ENCODE data around the gene APOD.
"Not testable (repeated sequence)": the region's sequence is repeated elsewhere in the genome, so short reads cannot be mapped to it uniquely, and the experiment has no call there.

APOD gene

DNA sequence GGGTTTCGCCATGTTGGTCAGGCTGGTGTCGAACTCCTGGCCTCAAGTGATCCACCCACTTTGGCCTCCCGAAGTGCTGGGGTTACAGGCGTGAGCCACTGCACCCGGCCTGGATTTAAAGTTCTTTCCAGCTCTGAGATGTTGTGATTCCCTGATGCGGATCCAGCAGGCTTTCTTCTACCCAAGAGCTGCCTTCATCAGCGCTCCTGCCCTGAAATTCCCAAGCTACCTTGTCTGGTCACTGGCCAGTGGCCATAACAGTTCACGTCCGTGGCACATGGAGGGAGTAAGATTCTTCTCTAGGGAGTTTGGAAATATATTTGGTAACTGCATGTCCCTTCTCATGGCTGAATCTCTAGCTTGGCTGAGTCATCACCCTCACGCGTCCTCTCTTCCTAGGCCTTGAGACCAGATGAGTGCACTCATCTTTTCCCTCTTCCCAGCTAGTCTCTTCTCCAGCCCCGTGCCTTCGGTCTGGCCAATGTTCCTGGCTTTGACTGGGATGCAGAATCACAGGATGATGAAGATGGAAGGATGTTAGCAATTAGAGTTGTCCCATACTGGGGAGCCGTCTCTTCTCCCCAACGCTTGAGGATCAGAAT lies 29.8 kb upstream of the APOD start:
- H3K4me1 Mint-ChIP-seq (ENCODE audit: low read depth in 2 of 2): peaks cover 21 to 22% of the 10 kb centered on the region in 2 donors
- no peak overlapping the region for H3K4me3 Mint-ChIP-seq
- H3K9me3 Mint-ChIP-seq: no peaks in the 10 kb centered on the region
- no peaks in the 10 kb centered on the region for H3K27me3 Mint-ChIP-seq
- DNase-seq (no peak), ATAC-seq (replicated peaks) (no peak)
- no peaks in the 10 kb centered on the region for H3K36me3 Mint-ChIP-seq (ENCODE audit: insufficient read depth)
- H3K27ac Mint-ChIP-seq: peak overlapping the region in 1 of 2 donors; percentile 44

- Mint-ChIP-seq H3K36me3 (ENCODE audit: insufficient read depth) (no peaks in the 10 kb centered on the region), H3K27ac (peak overlapping the region in 1 of 2 donors; percentile 70), H3K9me3 (peaks cover 0 to 4% of the 10 kb centered on the region in 2 donors), H3K27me3 (no peaks in the 10 kb centered on the region), H3K4me1 (ENCODE audit: low read depth in 2 of 2) (peaks cover 22 to 23% of the 10 kb centered on the region in 2 donors), H3K4me3 (no peak overlapping the region)
- ATAC-seq (replicated peaks) (no peak), DNase-seq (no peak)
Observed at GRCh38 chr3:195612075-195612800, 28.5 kb upstream of the APOD start.

DNA sequence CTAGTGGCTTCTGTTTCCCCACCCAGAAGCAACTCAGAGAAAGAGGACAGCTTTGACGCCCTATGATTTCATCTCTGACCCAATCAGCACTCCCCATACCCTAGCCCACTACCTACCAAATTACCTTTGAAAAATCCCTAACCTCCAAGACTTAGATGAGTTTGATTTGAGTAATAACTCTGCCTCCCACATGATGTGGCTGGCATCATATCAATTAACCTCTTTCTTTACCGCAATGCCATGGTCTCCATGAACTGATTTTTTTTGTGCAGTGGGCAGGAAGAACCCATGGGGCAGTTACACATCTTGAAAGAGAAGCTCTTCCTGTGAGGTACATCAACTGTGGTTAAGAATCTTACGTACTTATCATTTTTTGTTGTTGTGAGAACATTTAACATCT lies 25.5 kb upstream of the APOD start:
- no peak for DNase-seq
- ATAC-seq (replicated peaks): peak; percentile 95
- Mint-ChIP-seq H3K4me1 (ENCODE audit: low read depth in 2 of 2) (peaks cover 15% of the 10 kb centered on the region in 2 donors), H3K27me3 (no peaks in the 10 kb centered on the region), H3K9me3 (peaks cover 2 to 6% of the 10 kb centered on the region in 2 donors), H3K36me3 (ENCODE audit: insufficient read depth) (no peaks in the 10 kb centered on the region), H3K27ac (peak overlapping the region; percentile 8 to 78), H3K4me3 (peak overlapping the region; percentile 12 to 59)

GRCh38 chr3:195601785-195602184 lies 18.0 kb upstream of the APOD start:
- not testable (repeated sequence) for H3K4me1 Mint-ChIP-seq (ENCODE audit: low read depth in 2 of 2); H3K9me3 Mint-ChIP-seq; H3K27ac Mint-ChIP-seq; DNase-seq; H3K4me3 Mint-ChIP-seq; H3K36me3 Mint-ChIP-seq (ENCODE audit: insufficient read depth); H3K27me3 Mint-ChIP-seq; ATAC-seq (replicated peaks)

DNA sequence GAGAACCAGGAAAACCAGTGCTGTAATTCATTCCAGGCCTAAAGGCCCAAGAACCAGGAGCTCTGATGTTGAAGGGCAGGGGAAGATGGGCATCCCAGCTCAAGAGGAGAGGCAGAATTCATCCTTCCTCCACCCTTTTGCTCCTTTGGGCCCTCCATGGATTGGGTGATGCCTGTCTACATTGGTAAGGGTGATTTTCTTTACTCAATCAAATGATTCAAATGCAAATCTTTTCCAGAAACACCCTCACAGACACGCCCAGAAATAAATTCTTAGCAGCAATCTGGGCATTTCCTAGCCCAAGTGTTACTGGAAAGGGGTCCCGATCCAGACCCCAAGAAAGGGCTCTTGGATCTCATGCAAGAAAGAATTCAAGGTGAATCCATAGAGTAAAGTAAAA lies 17.6 kb upstream of the APOD start:
- Mint-ChIP-seq H3K27me3 (no peaks in the 10 kb centered on the region), H3K9me3 (peaks cover 0 to 2% of the 10 kb centered on the region in 2 donors), H3K27ac (no peak overlapping the region), H3K4me3 (no peak overlapping the region), H3K4me1 (ENCODE audit: low read depth in 2 of 2) (peaks cover 0 to 4% of the 10 kb centered on the region in 2 donors), H3K36me3 (ENCODE audit: insufficient read depth) (no peaks in the 10 kb centered on the region)
- no peak for DNase-seq
- ATAC-seq (replicated peaks): no peak

DNA sequence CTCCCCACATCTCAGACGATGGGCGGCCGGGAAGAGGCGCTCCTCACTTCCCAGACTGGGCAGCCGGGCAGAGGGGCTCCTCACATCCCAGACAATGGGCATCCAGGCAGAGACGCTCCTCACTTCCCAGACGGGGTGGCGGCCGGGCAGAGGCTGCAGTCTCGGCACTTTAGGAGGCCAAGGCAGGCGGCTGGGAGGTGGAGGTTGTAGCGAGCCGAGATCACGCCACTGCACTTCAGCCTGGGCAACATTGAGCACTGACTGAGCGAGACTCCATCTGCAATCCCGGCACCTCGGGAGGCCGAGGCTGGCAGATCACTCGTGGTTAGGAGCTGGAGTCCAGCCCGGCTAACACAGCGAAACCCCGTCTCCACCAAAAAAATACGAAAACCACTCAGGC lies 16.2 kb upstream of the APOD start:
- not testable (repeated sequence) for H3K9me3 Mint-ChIP-seq; H3K4me3 Mint-ChIP-seq; H3K4me1 Mint-ChIP-seq (ENCODE audit: low read depth in 2 of 2); H3K27me3 Mint-ChIP-seq; H3K27ac Mint-ChIP-seq; H3K36me3 Mint-ChIP-seq (ENCODE audit: insufficient read depth); ATAC-seq (replicated peaks); DNase-seq

DNA sequence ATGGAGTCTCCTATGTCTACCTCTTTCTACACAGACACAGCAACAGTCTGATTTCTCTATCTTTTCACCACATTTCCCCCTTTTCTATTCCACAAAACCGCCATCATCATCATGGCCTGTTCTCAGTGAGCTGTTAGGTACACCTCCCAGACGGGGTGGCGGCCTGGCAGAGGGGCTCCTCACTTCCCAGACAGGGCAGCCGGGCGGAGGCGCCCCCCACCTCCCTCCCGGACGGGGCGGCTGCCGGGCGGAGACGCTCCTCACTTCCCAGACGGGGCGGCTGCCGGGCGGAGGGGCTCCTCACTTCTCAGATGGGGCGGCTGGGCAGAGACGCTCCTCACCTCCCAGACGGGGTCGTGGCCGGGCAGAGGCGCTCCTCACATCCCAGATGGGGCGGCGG lies 15.8 kb upstream of the APOD start:
- not testable (repeated sequence) for H3K36me3 Mint-ChIP-seq (ENCODE audit: insufficient read depth); H3K4me1 Mint-ChIP-seq (ENCODE audit: low read depth in 2 of 2); ATAC-seq (replicated peaks); H3K27me3 Mint-ChIP-seq; H3K27ac Mint-ChIP-seq; H3K4me3 Mint-ChIP-seq; H3K9me3 Mint-ChIP-seq; DNase-seq

DNA sequence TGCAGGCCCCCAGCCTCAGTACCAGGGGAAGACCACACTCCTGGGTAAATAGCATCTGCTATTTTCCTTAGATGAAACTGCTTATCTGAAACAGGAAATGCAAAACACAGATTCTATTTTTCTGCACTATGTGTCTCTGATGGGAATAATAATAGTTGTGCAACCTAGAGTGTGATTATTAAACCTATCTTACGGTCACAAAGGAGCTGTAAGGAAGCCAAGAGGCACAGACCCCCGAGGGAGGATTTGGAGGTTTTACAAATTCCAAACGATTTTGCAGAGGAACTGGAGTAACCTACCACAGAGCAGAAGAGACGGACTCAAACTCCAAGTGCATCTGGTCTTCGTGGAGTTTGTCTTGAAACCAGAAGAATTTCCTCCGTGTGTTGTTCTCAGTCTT lies 14.1 kb upstream of the APOD start:
- H3K27ac Mint-ChIP-seq: no peak overlapping the region
- H3K4me1 Mint-ChIP-seq (ENCODE audit: low read depth in 2 of 2): peaks cover 0 to 4% of the 10 kb centered on the region in 2 donors
- H3K36me3 Mint-ChIP-seq (ENCODE audit: insufficient read depth): no peaks in the 10 kb centered on the region
- ATAC-seq (replicated peaks) (no peak), DNase-seq (no peak)
- H3K9me3 Mint-ChIP-seq: no peaks in the 10 kb centered on the region
- no peak overlapping the region for H3K4me3 Mint-ChIP-seq
- no peaks in the 10 kb centered on the region for H3K27me3 Mint-ChIP-seq

DNA sequence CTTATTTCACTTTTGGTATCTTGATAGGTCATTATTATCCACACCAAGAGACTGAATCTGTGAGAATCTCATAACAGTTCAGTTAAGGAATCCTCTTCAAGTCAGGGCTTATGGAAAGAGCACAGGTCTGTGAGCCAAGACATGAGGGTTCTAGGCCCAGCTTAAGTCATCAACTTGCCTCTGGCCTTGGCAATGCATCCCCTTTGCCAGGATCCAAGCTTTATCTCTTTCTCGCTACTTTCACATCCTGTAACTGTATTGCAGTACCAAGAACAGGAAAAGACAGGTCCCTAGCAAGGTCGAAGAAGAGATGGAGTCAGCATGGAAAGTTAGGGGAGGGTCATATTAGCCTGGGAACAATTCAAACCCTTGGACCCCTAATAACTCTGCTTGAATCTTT lies 13.5 kb upstream of the APOD start:
- ATAC-seq (replicated peaks): no peak
- Mint-ChIP-seq H3K27ac (no peak overlapping the region), H3K4me1 (ENCODE audit: low read depth in 2 of 2) (peaks cover 0 to 4% of the 10 kb centered on the region in 2 donors), H3K9me3 (no peaks in the 10 kb centered on the region), H3K36me3 (ENCODE audit: insufficient read depth) (no peaks in the 10 kb centered on the region), H3K27me3 (no peaks in the 10 kb centered on the region), H3K4me3 (no peak overlapping the region)
- no peak for DNase-seq

DNA sequence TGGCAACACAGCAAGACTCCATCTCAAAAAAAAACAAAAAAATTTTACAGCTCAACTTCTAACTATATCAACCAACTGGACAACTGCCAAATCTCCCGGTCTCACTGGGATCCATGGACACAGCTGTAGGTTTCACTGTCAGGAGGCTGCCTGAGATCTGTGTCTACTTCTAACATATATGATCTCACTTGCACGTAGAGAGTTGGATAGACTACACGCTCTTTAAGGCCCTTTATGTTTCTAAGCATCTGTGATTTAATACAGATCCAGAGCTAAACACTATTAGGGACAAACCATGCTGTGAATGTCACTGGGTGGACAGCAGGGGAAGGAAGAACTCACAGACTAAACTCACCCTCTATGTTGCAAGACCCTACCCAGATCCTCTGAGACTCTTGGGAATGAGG lies 13.0 kb upstream of the APOD start:
- ATAC-seq (replicated peaks) (no peak), DNase-seq (no peak)
- no peaks in the 10 kb centered on the region for H3K27me3 Mint-ChIP-seq
- no peaks in the 10 kb centered on the region for H3K36me3 Mint-ChIP-seq (ENCODE audit: insufficient read depth)
- peaks cover 0 to 4% of the 10 kb centered on the region in 2 donors for H3K4me1 Mint-ChIP-seq (ENCODE audit: low read depth in 2 of 2)
- no peak overlapping the region for H3K27ac Mint-ChIP-seq
- H3K4me3 Mint-ChIP-seq: no peak overlapping the region
- no peaks in the 10 kb centered on the region for H3K9me3 Mint-ChIP-seq

- Mint-ChIP-seq H3K9me3 (no peaks in the 10 kb centered on the region), H3K4me1 (ENCODE audit: low read depth in 2 of 2) (peaks cover 0 to 4% of the 10 kb centered on the region in 2 donors), H3K27ac (no peak overlapping the region), H3K4me3 (no peak overlapping the region), H3K27me3 (no peaks in the 10 kb centered on the region), H3K36me3 (ENCODE audit: insufficient read depth) (no peaks in the 10 kb centered on the region)
- DNase-seq (no peak), ATAC-seq (replicated peaks) (no peak)
Observed at GRCh38 chr3:195595785-195596531, 12.2 kb upstream of the APOD start.

DNA sequence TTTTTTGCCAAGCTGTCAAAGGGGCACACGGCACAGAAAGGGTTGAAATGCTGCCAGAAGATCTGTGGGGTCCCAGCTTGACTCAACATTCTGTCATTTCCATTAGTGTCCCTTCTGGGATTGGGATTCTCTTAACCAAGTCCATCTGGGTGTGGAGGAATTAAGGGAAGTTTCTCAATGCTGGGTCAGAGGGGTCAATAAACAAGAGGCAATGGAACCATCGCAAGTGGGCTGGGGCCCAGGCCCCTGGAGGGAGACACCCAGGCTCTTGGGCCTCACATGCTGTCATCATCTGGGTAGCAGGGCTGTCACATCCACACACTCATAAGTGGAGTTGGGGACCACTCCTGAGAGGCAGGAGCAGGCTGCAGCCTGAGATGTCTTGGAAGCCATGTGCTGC lies 8.1 kb upstream of the APOD start:
- Mint-ChIP-seq H3K9me3 (no peaks in the 10 kb centered on the region), H3K27ac (no peak overlapping the region), H3K4me3 (no peak overlapping the region), H3K36me3 (ENCODE audit: insufficient read depth) (no peaks in the 10 kb centered on the region), H3K4me1 (ENCODE audit: low read depth in 2 of 2) (no peaks in the 10 kb centered on the region), H3K27me3 (no peaks in the 10 kb centered on the region)
- DNase-seq (no peak), ATAC-seq (replicated peaks) (no peak)

GRCh38 chr3:195591220-195591619 lies 7.5 kb upstream of the APOD start:
- peaks cover 0 to 2% of the 10 kb centered on the region in 2 donors for H3K4me1 Mint-ChIP-seq (ENCODE audit: low read depth in 2 of 2)
- no peak for DNase-seq
- no peaks in the 10 kb centered on the region for H3K9me3 Mint-ChIP-seq
- no peaks in the 10 kb centered on the region for H3K36me3 Mint-ChIP-seq (ENCODE audit: insufficient read depth)
- no peak overlapping the region for H3K27ac Mint-ChIP-seq
- H3K27me3 Mint-ChIP-seq: no peaks in the 10 kb centered on the region
- no peak for ATAC-seq (replicated peaks)
- no peak overlapping the region for H3K4me3 Mint-ChIP-seq

GRCh38 chr3:195590381-195590780 lies 6.6 kb upstream of the APOD start:
- not testable (repeated sequence) for H3K4me3 Mint-ChIP-seq; DNase-seq; H3K27me3 Mint-ChIP-seq; H3K36me3 Mint-ChIP-seq (ENCODE audit: insufficient read depth); H3K9me3 Mint-ChIP-seq; H3K27ac Mint-ChIP-seq; H3K4me1 Mint-ChIP-seq (ENCODE audit: low read depth in 2 of 2); ATAC-seq (replicated peaks)

All from effector memory CD8-positive, alpha-beta T cell (primary cell).